ENCODE data around the gene TSNAX.

Gene TSNAX

GRCh38 chr1:231534703-231535159 is 6.3 kb downstream of the TSNAX start:
- no peak for DNase-seq
- Histone ChIP-seq H3K4ac (ENCODE audit: low read depth, low read length) (no peak overlapping the region), H3K9ac (ENCODE audit: low read length) (no peak overlapping the region), H3K18ac (ENCODE audit: low read length) (no peak overlapping the region), H3K27me3 (ENCODE audit: insufficient read depth, low read length, poor library complexity) (no peaks in the 10 kb centered on the region), H3K79me2 (ENCODE audit: control insufficient read depth, insufficient read depth, low read length) (peaks cover 3% of the 10 kb centered on the region), H2BK120ac (ENCODE audit: low read depth, low read length) (no peak overlapping the region), H3K79me1 (ENCODE audit: low read length) (peaks cover 4% of the 10 kb centered on the region), H3K4me3 (ENCODE audit: low read length) (no peak overlapping the region), H3K27ac (ENCODE audit: low read depth, low read length) (no peak overlapping the region), H4K8ac (ENCODE audit: low read depth, low read length) (no peak overlapping the region), H2AK5ac (ENCODE audit: low read length) (no peak overlapping the region), H3K23ac (ENCODE audit: low read length) (no peak overlapping the region), H3K36me3 (ENCODE audit: control insufficient read depth, insufficient read depth, low read length) (no peaks in the 10 kb centered on the region), H2BK5ac (ENCODE audit: low read length) (no peak overlapping the region), H2BK15ac (replicated peaks; ENCODE audit: low read depth) (no peak overlapping the region), H4K5ac (ENCODE audit: low read length) (no peak overlapping the region), H3K4me1 (ENCODE audit: control insufficient read depth, low read depth, low read length) (peaks cover 2% of the 10 kb centered on the region), H3K56ac (ENCODE audit: low read length) (no peak overlapping the region), H3K4me2 (ENCODE audit: low read length) (no peak overlapping the region)
- WGBS (ENCODE audit: extremely low coverage, insufficient coverage, low lambda C conversion rate), result 100% methylated on average over 2 of the region's 4 CpGs

DNA sequence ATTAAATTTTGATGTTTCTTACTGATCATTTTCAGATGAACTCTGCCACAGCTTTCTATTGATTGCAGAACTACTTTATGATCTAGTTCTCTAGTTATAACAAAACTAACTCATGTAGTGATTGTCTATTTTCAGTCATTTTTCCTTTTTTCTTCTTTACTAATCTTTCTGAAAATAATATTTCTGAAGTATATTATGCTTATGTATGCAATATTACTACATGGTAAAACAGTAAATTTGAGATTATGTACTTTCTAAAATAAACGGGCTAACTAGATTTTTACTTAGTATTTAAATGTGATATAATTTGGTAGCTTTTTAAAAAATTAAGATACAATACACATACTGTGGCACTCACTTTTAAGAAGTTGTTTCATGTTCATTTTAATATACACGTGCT is 7.6 kb downstream of the TSNAX start:
- no peak overlapping the region for H3K23ac ChIP-seq (ENCODE audit: low read length)
- H2BK120ac ChIP-seq (ENCODE audit: low read depth, low read length), result no peak overlapping the region
- H2BK5ac ChIP-seq (ENCODE audit: low read length), result no peak overlapping the region
- DNase-seq, result no peak
- H3K56ac ChIP-seq (ENCODE audit: low read length), result no peak overlapping the region
- H2BK15ac ChIP-seq (replicated peaks; ENCODE audit: low read depth), result no peak overlapping the region
- H3K79me2 ChIP-seq (ENCODE audit: control insufficient read depth, insufficient read depth, low read length), result no peaks in the 10 kb centered on the region
- H3K27ac ChIP-seq (ENCODE audit: low read depth, low read length), result no peak overlapping the region
- no CpG with 5 or more reads among the region's 2 CpGs for WGBS (ENCODE audit: extremely low coverage, insufficient coverage, low lambda C conversion rate)
- no peak overlapping the region for H3K4me3 ChIP-seq (ENCODE audit: low read length)
- no peaks in the 10 kb centered on the region for H3K36me3 ChIP-seq (ENCODE audit: control insufficient read depth, insufficient read depth, low read length)
- H2AK5ac ChIP-seq (ENCODE audit: low read length), result no peak overlapping the region
- no peaks in the 10 kb centered on the region for H3K4me1 ChIP-seq (ENCODE audit: control insufficient read depth, low read depth, low read length)
- H3K27me3 ChIP-seq (ENCODE audit: insufficient read depth, low read length, poor library complexity), result no peaks in the 10 kb centered on the region
- H3K4ac ChIP-seq (ENCODE audit: low read depth, low read length), result no peak overlapping the region
- no peak overlapping the region for H3K18ac ChIP-seq (ENCODE audit: low read length)
- H4K8ac ChIP-seq (ENCODE audit: low read depth, low read length), result no peak overlapping the region
- no peak overlapping the region for H3K4me2 ChIP-seq (ENCODE audit: low read length)
- no peak overlapping the region for H4K5ac ChIP-seq (ENCODE audit: low read length)
- no peak overlapping the region for H3K9ac ChIP-seq (ENCODE audit: low read length)
- H3K79me1 ChIP-seq (ENCODE audit: low read length), result peaks cover 1% of the 10 kb centered on the region

DNA sequence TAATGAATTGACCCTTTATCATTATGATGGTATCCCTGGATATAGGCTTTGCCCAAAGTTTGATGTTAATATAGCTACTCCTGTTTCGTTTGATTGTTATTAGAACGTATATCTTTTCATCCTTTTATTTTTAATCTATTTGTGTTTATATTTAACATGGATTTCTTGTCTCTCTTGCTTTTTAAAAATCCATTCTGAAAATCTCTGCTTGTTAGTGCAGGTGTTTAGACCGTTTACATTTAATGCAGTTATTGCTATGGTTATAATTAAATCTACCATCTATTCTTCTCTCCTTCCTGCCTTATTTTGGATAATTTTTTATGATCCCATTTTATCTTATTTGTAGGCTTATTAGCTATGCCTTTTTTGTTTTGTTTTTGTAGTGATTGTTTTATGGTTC is 12.4 kb downstream of the TSNAX start:
- Histone ChIP-seq H2BK15ac (replicated peaks; ENCODE audit: low read depth) (no peak overlapping the region), H3K79me2 (ENCODE audit: control insufficient read depth, insufficient read depth, low read length) (peaks cover 3% of the 10 kb centered on the region), H4K5ac (ENCODE audit: low read length) (no peak overlapping the region), H3K4me2 (ENCODE audit: low read length) (no peak overlapping the region), H3K27ac (ENCODE audit: low read depth, low read length) (no peak overlapping the region), H3K56ac (ENCODE audit: low read length) (no peak overlapping the region), H2BK120ac (ENCODE audit: low read depth, low read length) (no peak overlapping the region), H3K4me1 (ENCODE audit: control insufficient read depth, low read depth, low read length) (no peaks in the 10 kb centered on the region), H3K18ac (ENCODE audit: low read length) (no peak overlapping the region), H4K8ac (ENCODE audit: low read depth, low read length) (no peak overlapping the region), H3K4me3 (ENCODE audit: low read length) (no peak overlapping the region), H3K27me3 (ENCODE audit: insufficient read depth, low read length, poor library complexity) (no peaks in the 10 kb centered on the region), H2AK5ac (ENCODE audit: low read length) (no peak overlapping the region), H3K23ac (ENCODE audit: low read length) (no peak overlapping the region), H2BK5ac (ENCODE audit: low read length) (no peak overlapping the region), H3K9ac (ENCODE audit: low read length) (no peak overlapping the region), H3K79me1 (ENCODE audit: low read length) (peaks cover 4% of the 10 kb centered on the region), H3K4ac (ENCODE audit: low read depth, low read length) (no peak overlapping the region), H3K36me3 (ENCODE audit: control insufficient read depth, insufficient read depth, low read length) (no peaks in the 10 kb centered on the region)
- no peak for DNase-seq
- no CpG with 5 or more reads among the region's 3 CpGs for WGBS (ENCODE audit: extremely low coverage, insufficient coverage, low lambda C conversion rate)

GRCh38 chr1:231541842-231542241 is 13.4 kb downstream of the TSNAX start:
- Histone ChIP-seq H3K4me2 (ENCODE audit: low read length) (no peak overlapping the region), H2BK15ac (replicated peaks; ENCODE audit: low read depth) (no peak overlapping the region), H4K5ac (ENCODE audit: low read length) (no peak overlapping the region), H3K27ac (ENCODE audit: low read depth, low read length) (no peak overlapping the region), H3K18ac (ENCODE audit: low read length) (no peak overlapping the region), H3K27me3 (ENCODE audit: insufficient read depth, low read length, poor library complexity) (no peaks in the 10 kb centered on the region), H4K8ac (ENCODE audit: low read depth, low read length) (no peak overlapping the region), H3K23ac (ENCODE audit: low read length) (no peak overlapping the region), H3K4me1 (ENCODE audit: control insufficient read depth, low read depth, low read length) (no peaks in the 10 kb centered on the region), H2BK120ac (ENCODE audit: low read depth, low read length) (no peak overlapping the region), H2AK5ac (ENCODE audit: low read length) (no peak overlapping the region), H3K36me3 (ENCODE audit: control insufficient read depth, insufficient read depth, low read length) (no peaks in the 10 kb centered on the region), H3K79me2 (ENCODE audit: control insufficient read depth, insufficient read depth, low read length) (peaks cover 3% of the 10 kb centered on the region), H3K56ac (ENCODE audit: low read length) (no peak overlapping the region), H3K4ac (ENCODE audit: low read depth, low read length) (no peak overlapping the region), H3K79me1 (ENCODE audit: low read length) (peaks cover 4% of the 10 kb centered on the region), H2BK5ac (ENCODE audit: low read length) (no peak overlapping the region), H3K9ac (ENCODE audit: low read length) (no peak overlapping the region), H3K4me3 (ENCODE audit: low read length) (no peak overlapping the region)
- DNase-seq, result no peak
- no CpG with 5 or more reads among the region's 2 CpGs for WGBS (ENCODE audit: extremely low coverage, insufficient coverage, low lambda C conversion rate)

- Histone ChIP-seq H3K23ac (ENCODE audit: low read length) (no peak overlapping the region), H3K18ac (ENCODE audit: low read length) (no peak overlapping the region), H3K79me1 (ENCODE audit: low read length) (peaks cover 4% of the 10 kb centered on the region), H3K9ac (ENCODE audit: low read length) (no peak overlapping the region), H3K4me2 (ENCODE audit: low read length) (no peak overlapping the region), H4K8ac (ENCODE audit: low read depth, low read length) (no peak overlapping the region), H3K27ac (ENCODE audit: low read depth, low read length) (no peak overlapping the region), H3K4me3 (ENCODE audit: low read length) (no peak overlapping the region), H3K36me3 (ENCODE audit: control insufficient read depth, insufficient read depth, low read length) (no peaks in the 10 kb centered on the region), H2AK5ac (ENCODE audit: low read length) (no peak overlapping the region), H2BK120ac (ENCODE audit: low read depth, low read length) (no peak overlapping the region), H3K4ac (ENCODE audit: low read depth, low read length) (no peak overlapping the region), H2BK15ac (replicated peaks; ENCODE audit: low read depth) (no peak overlapping the region), H2BK5ac (ENCODE audit: low read length) (no peak overlapping the region), H3K56ac (ENCODE audit: low read length) (no peak overlapping the region), H3K4me1 (ENCODE audit: control insufficient read depth, low read depth, low read length) (no peaks in the 10 kb centered on the region), H4K5ac (ENCODE audit: low read length) (no peak overlapping the region), H3K27me3 (ENCODE audit: insufficient read depth, low read length, poor library complexity) (no peaks in the 10 kb centered on the region), H3K79me2 (ENCODE audit: control insufficient read depth, insufficient read depth, low read length) (peaks cover 3% of the 10 kb centered on the region)
- 100% methylated on average over 1 of the region's 4 CpGs for WGBS (ENCODE audit: extremely low coverage, insufficient coverage, low lambda C conversion rate)
- DNase-seq, result no peak
Observed at GRCh38 chr1:231544943-231545592, 16.6 kb downstream of the TSNAX start.

DNA sequence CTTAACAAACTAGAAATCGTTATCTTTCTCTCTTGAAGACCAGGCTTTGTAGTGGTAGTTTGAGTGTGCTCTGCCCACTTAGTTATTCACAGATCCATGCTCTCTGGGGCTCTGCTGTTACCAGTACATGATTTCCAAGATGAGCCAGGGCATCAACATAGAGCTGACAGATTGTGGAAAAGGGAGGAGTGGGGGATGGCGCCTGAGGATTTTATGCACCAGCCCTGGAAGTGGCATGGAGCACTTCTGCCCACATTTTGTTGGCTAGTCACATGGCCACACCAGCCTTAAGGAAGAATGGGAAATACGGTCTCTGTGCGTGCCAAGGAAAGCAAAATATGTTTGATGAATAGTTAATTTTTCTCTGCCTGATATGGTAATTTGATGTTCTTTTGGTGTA is 18.2 kb downstream of the TSNAX start:
- H2BK5ac ChIP-seq (ENCODE audit: low read length), result no peak overlapping the region

More for the DNA sequence above, 18.2 kb downstream of the TSNAX start:
- Histone ChIP-seq H3K79me1 (ENCODE audit: low read length) (peaks cover 2% of the 10 kb centered on the region), H3K4me2 (ENCODE audit: low read length) (no peak overlapping the region), H3K18ac (ENCODE audit: low read length) (no peak overlapping the region), H3K56ac (ENCODE audit: low read length) (no peak overlapping the region), H3K9ac (ENCODE audit: low read length) (no peak overlapping the region), H4K8ac (ENCODE audit: low read depth, low read length) (no peak overlapping the region), H3K4me3 (ENCODE audit: low read length) (no peak overlapping the region), H2AK5ac (ENCODE audit: low read length) (no peak overlapping the region), H3K79me2 (ENCODE audit: control insufficient read depth, insufficient read depth, low read length) (peaks cover 2% of the 10 kb centered on the region), H2BK15ac (replicated peaks; ENCODE audit: low read depth) (no peak overlapping the region), H4K5ac (ENCODE audit: low read length) (no peak overlapping the region), H3K27ac (ENCODE audit: low read depth, low read length) (no peak overlapping the region), H3K36me3 (ENCODE audit: control insufficient read depth, insufficient read depth, low read length) (no peaks in the 10 kb centered on the region), H3K4ac (ENCODE audit: low read depth, low read length) (no peak overlapping the region), H3K27me3 (ENCODE audit: insufficient read depth, low read length, poor library complexity) (no peaks in the 10 kb centered on the region), H3K23ac (ENCODE audit: low read length) (no peak overlapping the region), H2BK120ac (ENCODE audit: low read depth, low read length) (no peak overlapping the region), H3K4me1 (ENCODE audit: control insufficient read depth, low read depth, low read length) (peaks cover 2% of the 10 kb centered on the region)
- WGBS (ENCODE audit: extremely low coverage, insufficient coverage, low lambda C conversion rate), result no CpG with 5 or more reads among the region's 4 CpGs
- DNase-seq, result no peak
